Astrocyte (in vitro differentiated cells and primary cell): ENCODE data around the gene STMN1.

Experiments used
- EZH2 ChIP-seq: IDR thresholded peaks from 2 replicates; pipeline ENCODE4 v1.6.1; 2012; ENCODE audit warnings: mild to moderate bottlenecking, low read length, inconsistent platforms; ENCODE audit not compliant: insufficient read depth
- TF ChIP-seq, protein P1 (sequence below): IDR thresholded peaks from 2 replicates; pipeline ENCODE4 v1.5.1; 2011; ENCODE audit warnings: low read depth, mild to moderate bottlenecking, inconsistent platforms, low read length, moderate library complexity; ENCODE audit not compliant: insufficient read depth

DNA sequence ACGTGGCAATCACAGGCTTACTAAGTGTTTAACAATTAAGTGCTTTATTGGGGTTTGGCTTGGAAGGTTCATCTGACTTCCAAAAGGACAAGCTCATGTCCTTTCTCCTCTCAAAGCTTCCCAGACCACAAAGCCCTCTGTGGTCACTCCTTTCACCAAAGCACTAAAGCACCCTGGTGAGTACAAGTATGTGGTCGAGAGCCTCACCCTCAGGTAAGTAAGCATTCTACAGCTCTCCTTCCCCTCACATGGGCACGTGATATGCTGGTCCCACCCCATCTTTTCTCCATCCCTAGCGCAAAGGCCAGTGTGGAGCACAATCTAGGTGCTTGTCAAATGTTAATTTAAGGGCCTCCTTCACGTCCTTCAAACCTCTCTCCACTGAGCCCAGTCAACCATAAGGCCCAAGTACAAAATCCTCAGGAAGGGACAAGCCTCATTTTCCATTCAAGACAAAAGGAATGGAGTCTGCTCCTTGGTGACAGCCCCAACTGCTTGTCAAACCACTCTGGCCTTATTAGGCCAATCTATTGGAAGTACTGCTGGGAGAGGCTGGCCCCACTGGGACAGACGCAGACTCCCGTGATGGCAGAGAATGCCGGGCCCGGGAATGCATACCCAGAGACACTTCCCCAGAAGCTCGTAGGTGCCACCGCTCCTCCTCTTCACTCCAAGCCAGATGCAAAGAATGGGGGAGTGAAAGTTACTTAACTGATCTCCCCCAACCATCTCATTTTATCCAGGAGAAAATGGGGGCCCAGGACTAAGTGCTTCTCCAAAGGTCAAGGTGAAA is 7.8 kb downstream of the STMN1 start:
- TF ChIP-seq, protein P1, sequence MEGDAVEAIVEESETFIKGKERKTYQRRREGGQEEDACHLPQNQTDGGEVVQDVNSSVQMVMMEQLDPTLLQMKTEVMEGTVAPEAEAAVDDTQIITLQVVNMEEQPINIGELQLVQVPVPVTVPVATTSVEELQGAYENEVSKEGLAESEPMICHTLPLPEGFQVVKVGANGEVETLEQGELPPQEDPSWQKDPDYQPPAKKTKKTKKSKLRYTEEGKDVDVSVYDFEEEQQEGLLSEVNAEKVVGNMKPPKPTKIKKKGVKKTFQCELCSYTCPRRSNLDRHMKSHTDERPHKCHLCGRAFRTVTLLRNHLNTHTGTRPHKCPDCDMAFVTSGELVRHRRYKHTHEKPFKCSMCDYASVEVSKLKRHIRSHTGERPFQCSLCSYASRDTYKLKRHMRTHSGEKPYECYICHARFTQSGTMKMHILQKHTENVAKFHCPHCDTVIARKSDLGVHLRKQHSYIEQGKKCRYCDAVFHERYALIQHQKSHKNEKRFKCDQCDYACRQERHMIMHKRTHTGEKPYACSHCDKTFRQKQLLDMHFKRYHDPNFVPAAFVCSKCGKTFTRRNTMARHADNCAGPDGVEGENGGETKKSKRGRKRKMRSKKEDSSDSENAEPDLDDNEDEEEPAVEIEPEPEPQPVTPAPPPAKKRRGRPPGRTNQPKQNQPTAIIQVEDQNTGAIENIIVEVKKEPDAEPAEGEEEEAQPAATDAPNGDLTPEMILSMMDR: no peak
- TF ChIP-seq EZH2: no peak
